HCT116 (cell line): ENCODE data around the gene PCDH19. TPM values are rescaled to one million over a fixed set of nuclear protein-coding genes. Genes with fewer than 3 reads are reported as not detected.

Source experiments
- ATAC-seq: fragments of 200-7000 bp; cut with Tn5 transposase; 2 replicates; pipeline ENCODE4 v1.9.1; 2020; ENCODE audit warnings: mild to moderate bottlenecking, moderate library complexity
- BruUV-seq: library from RNA; stranded (reverse); fragments of 400-500 nt; replicated peaks from 2 replicates; lab custom pipeline; 2021; lab: Mats Ljungman, UMichigan
- CTCF ChIA-PET: fragments of 300-600 bp; sonication (Branson Sonifier 250); formaldehyde crosslinking; loops from one replicate; lab custom pipeline; 2021; ENCODE audit warnings: antibody characterized with exemption; lab: Charles Lee
- POLR2A ChIA-PET: fragments of 300-600, 350-600 bp; sonication (Branson Sonifier 250); formaldehyde crosslinking; loops from one replicate; lab custom pipeline; 2021; ENCODE audit warnings: antibody characterized with exemption; lab: Charles Lee
- RAD21 ChIA-PET, 2 experiments: fragments of 300-600 bp; sonication (Branson Sonifier 250); formaldehyde crosslinking; loops; one replicate each; lab custom pipeline; 2023; ENCODE audit warnings: low total read pairs in 2 of 2; ENCODE audit not compliant: uncharacterized antibody in 2 of 2, unreplicated experiment in 2 of 2, low non-redundant PET in 1 of 2; lab: Charles Lee
- DNase-seq: peaks from one replicate; pipeline ENCODE4 v3.0.0-alpha.2; 2010; ENCODE audit warnings: low read depth, low spot score
- H2AFZ ChIP-seq: fragments of 200-600 bp; shearing (Covaris generic), sonication (generic); 2 replicates; pipeline ENCODE4 v1.6.1; 2017; ENCODE audit warnings: low read depth, mixed run types, mixed read lengths, antibody characterized with exemption, low read length; ENCODE audit not compliant: poor library complexity, severe bottlenecking
- H3K27ac ChIP-seq: 2 replicates; pipeline ENCODE4 v1.5.1; 2012; ENCODE audit warnings: low read depth, low read length
- H3K27me3 ChIP-seq: fragments of 200-600 bp; sonication (generic); 2 replicates; pipeline ENCODE4 v1.6.1; 2016; ENCODE audit warnings: mixed run types, low read length, mixed read lengths; ENCODE audit not compliant: insufficient read depth
- H3K36me3 ChIP-seq, 2 experiments: fragments of 200-500 bp in 1 of 2; fragments of 200-600 bp in 1 of 2; sonication (Bioruptor generic) in 1 of 2; sonication (generic) in 1 of 2; 2 replicates each; pipeline versions ENCODE4 v1.5.1 to v1.6.1; 2014 to 2016; ENCODE audit warnings: low read length in 2 of 2, inconsistent platforms in 1 of 2, mixed read lengths in 1 of 2, mixed run types in 1 of 2; ENCODE audit not compliant: insufficient read depth in 2 of 2, control insufficient read depth in 1 of 2
- H3K4me1 ChIP-seq, 2 experiments: fragments of 200-600 bp in 1 of 2; sonication (generic) in 1 of 2; 2 replicates each; pipeline versions ENCODE4 v1.5.1 to v1.6.1; 2012 to 2017; ENCODE audit warnings: low read length in 2 of 2, inconsistent platforms in 1 of 2, mild to moderate bottlenecking in 1 of 2, mixed read lengths in 1 of 2, mixed run types in 1 of 2, moderate library complexity in 1 of 2; ENCODE audit not compliant: insufficient read depth in 2 of 2, control insufficient read depth in 1 of 2
- H3K4me2 ChIP-seq: fragments of 200-600 bp; sonication (generic); 2 replicates; pipeline ENCODE4 v1.6.1; 2017; ENCODE audit warnings: mixed run types, low read length, mixed read lengths
- H3K4me3 ChIP-seq, 2 experiments: fragments of 200-600 bp in 1 of 2; sonication (generic) in 1 of 2; replicated peaks in 1 of 2; 2 replicates each; pipeline ENCODE4 v1.5.1; 2011 to 2016; ENCODE audit warnings: low read length in 2 of 2, control low read depth in 1 of 2, low read depth in 1 of 2, mild to moderate bottlenecking in 1 of 2, mixed read lengths in 1 of 2, mixed run types in 1 of 2
- H3K79me2 ChIP-seq: fragments of 200-600 bp; sonication (generic); 2 replicates; pipeline ENCODE4 v1.6.1; 2017; ENCODE audit warnings: mild to moderate bottlenecking, mixed run types, low read length, moderate library complexity, mixed read lengths; ENCODE audit not compliant: insufficient read depth
- H3K9ac ChIP-seq: fragments of 200-600 bp; sonication (generic); 2 replicates; pipeline ENCODE4 v1.6.1; 2016; ENCODE audit warnings: low read length, mixed read lengths
- H3K9me2 ChIP-seq: fragments of 200-600 bp; sonication (generic), shearing (Covaris generic); 2 replicates; pipeline ENCODE4 v1.6.1; 2017; ENCODE audit warnings: mixed run types, mild to moderate bottlenecking, moderate library complexity; ENCODE audit not compliant: insufficient read depth
- H3K9me3 ChIP-seq, 2 experiments: fragments of 200-500 bp in 1 of 2; fragments of 200-600 bp in 1 of 2; sonication (Bioruptor generic) in 1 of 2; sonication (generic) in 1 of 2; 2 replicates each; pipeline ENCODE4 v1.6.1; 2014 to 2017; ENCODE audit warnings: low read length in 2 of 2, mixed read lengths in 2 of 2, inconsistent platforms in 1 of 2, low read depth in 1 of 2, mild to moderate bottlenecking in 1 of 2, mixed run types in 1 of 2, moderate library complexity in 1 of 2; ENCODE audit not compliant: control insufficient read depth in 1 of 2, insufficient read depth in 1 of 2
- H4K20me1 ChIP-seq: fragments of 200-600 bp; sonication (generic), shearing (Covaris generic); 2 replicates; pipeline ENCODE4 v1.6.1; 2017; ENCODE audit warnings: mixed run types, mild to moderate bottlenecking, moderate library complexity; ENCODE audit not compliant: insufficient read depth
- ATF3 ChIP-seq: IDR thresholded peaks from 2 replicates; pipeline ENCODE4 v1.6.1; 2012
- EGR1 ChIP-seq: IDR thresholded peaks from 2 replicates; pipeline ENCODE4 v1.6.1; 2012; ENCODE audit warnings: low read depth
- EZH2 ChIP-seq: fragments of 200-600 bp; sonication (generic); IDR thresholded peaks from 2 replicates; pipeline ENCODE4 v1.6.1; 2017; ENCODE audit warnings: antibody characterized with exemption, mixed run types
- EZH2phosphoT487 ChIP-seq: fragments of 200-600 bp; IDR thresholded peaks from 2 replicates; pipeline ENCODE4 v1.6.1; 2018; ENCODE audit warnings: antibody characterized with exemption, borderline replicate concordance
- FOSL1 ChIP-seq: IDR thresholded peaks from 2 replicates; pipeline ENCODE4 v1.6.1; 2012; ENCODE audit warnings: low read depth
- POLR2A ChIP-seq: IDR thresholded peaks from 2 replicates; pipeline ENCODE4 v1.7.0; 2011; ENCODE audit warnings: borderline replicate concordance; ENCODE audit not compliant: insufficient read depth, insufficient read length; ENCODE audit errors: extremely low read depth
- POLR2AphosphoS5 ChIP-seq: IDR thresholded peaks from 2 replicates; pipeline ENCODE4 v1.6.1; 2011; ENCODE audit warnings: mild to moderate bottlenecking, low read depth, low read length, moderate library complexity
- RAD21 ChIP-seq: IDR thresholded peaks from 2 replicates; pipeline ENCODE4 v1.6.1; 2012; ENCODE audit warnings: low read depth, mild to moderate bottlenecking
- SP1 ChIP-seq: IDR thresholded peaks from 2 replicates; pipeline ENCODE4 v1.6.1; 2012; ENCODE audit warnings: low read depth
- TCF7L2 ChIP-seq: IDR thresholded peaks from 2 replicates; pipeline ENCODE4 v1.7.0; 2011; ENCODE audit warnings: borderline replicate concordance, inconsistent platforms; ENCODE audit not compliant: insufficient read depth, insufficient read length; ENCODE audit errors: extremely low read depth
- ZNF274 ChIP-seq: fragments of 200-500 bp; sonication (Bioruptor generic); IDR thresholded peaks from 2 replicates; pipeline ENCODE4 v1.6.1; 2014; ENCODE audit warnings: mild to moderate bottlenecking, low read depth, low read length, inconsistent platforms
- intact Hi-C: fragments of 100-400 bp; cut with micrococcal nuclease; formaldehyde crosslinking; loops from 2 replicates; pipeline ENCODE4 v1.10.0; 2022
- total RNA-seq: library from RNA; stranded (reverse); gene quantifications from one replicate; pipeline ENCODE4 v1.2.1, GENCODE V29; 2021; ENCODE audit not compliant: unreplicated experiment

The PCDH19 gene
- total RNA-seq, 1 experiment from 2014 or later = 0.32 TPM

- no peak for DNase-seq
- ChIA-PET RAD21 (no interaction called here), POLR2A (no interaction called here), CTCF (no interaction called here)
- intact Hi-C loops = no loop called here
- Histone ChIP-seq H3K9me2 (no peaks in the 10 kb centered on the region), H3K9ac (no peak overlapping the region), H3K36me3 (no peaks in the 10 kb centered on the region), H3K4me2 (no peak overlapping the region), H3K27ac (no peak overlapping the region), H4K20me1 (no peaks in the 10 kb centered on the region), H3K9me3 (no peaks in the 10 kb centered on the region), H3K4me3 (no peak overlapping the region), H3K79me2 (no peaks in the 10 kb centered on the region), H3K27me3 (no peaks in the 10 kb centered on the region), H3K4me1 (no peaks in the 10 kb centered on the region), H2AFZ (no peak overlapping the region)
- no peak for ATAC-seq
- no TSS peak for BruUV-seq
- no peak for TF ChIP-seq EGR1
- TF ChIP-seq TCF7L2 = no peak
- TF ChIP-seq RAD21 = no peak
- no peak for TF ChIP-seq EZH2phosphoT487
- TF ChIP-seq, all 23 proteins: peak for 0
These were observed 94.5 kb downstream of the PCDH19 start for GRCh38 chrX:100315566-100315965.

DNA sequence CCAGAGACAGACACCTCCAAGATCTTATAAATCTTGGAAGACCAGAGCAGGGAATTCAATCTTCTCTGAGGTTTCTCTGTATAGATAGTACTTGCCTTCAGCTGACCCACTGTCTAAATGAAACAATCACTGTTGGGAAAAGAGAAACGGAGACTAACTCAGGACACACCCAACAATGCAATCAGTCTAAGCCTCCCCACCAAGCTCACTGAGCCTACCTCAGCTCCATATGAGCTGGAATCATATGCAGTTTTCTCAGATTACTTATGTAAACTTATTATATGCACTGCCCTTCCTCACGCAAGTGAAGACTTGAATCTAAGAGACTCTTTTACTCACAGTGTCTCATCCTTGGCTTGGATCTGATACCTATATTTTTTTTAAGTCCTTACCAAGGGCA, 110.5 kb downstream of the PCDH19 start:
- Histone ChIP-seq H3K4me2 (no peak overlapping the region), H3K9ac (no peak overlapping the region)
- TF ChIP-seq ZNF274 (no peak), ATF3 (no peak), EZH2 (no peak), POLR2AphosphoS5 (no peak), SP1 (no peak), POLR2A (no peak), FOSL1 (no peak)
- TF ChIP-seq, all 23 proteins: peak for 0
- no TSS peak for BruUV-seq
- H3K27me3 ChIP-seq = no peaks in the 10 kb centered on the region
- H3K36me3 ChIP-seq = no peaks in the 10 kb centered on the region
- ChIA-PET CTCF (no interaction called here), POLR2A (no interaction called here), RAD21 (no interaction called here)
- H3K4me3 ChIP-seq = no peak overlapping the region
- H3K9me2 ChIP-seq = no peaks in the 10 kb centered on the region
- DNase-seq (no peak), ATAC-seq (no peak)
- H3K79me2 ChIP-seq = no peaks in the 10 kb centered on the region
- H3K27ac ChIP-seq = no peak overlapping the region
- no peaks in the 10 kb centered on the region for H3K9me3 ChIP-seq
- H4K20me1 ChIP-seq = no peaks in the 10 kb centered on the region
- H2AFZ ChIP-seq = no peak overlapping the region
- no peaks in the 10 kb centered on the region for H3K4me1 ChIP-seq
- intact Hi-C loops = no loop called here
